Activated T-cell treated with anti-CD3 and anti-CD28 coated beads for 1 hour (primary cell): Measurements from ENCODE around the gene FLCN.
"Not testable (repeated sequence)": the region's sequence is repeated elsewhere in the genome, so short reads cannot be mapped to it uniquely, and the experiment has no call there.

Source experiments
- DNase-seq: peaks from one replicate; pipeline ENCODE4 v3.0.0-alpha.2; 2020; ENCODE audit warnings: low read depth

Gene FLCN, protein sequence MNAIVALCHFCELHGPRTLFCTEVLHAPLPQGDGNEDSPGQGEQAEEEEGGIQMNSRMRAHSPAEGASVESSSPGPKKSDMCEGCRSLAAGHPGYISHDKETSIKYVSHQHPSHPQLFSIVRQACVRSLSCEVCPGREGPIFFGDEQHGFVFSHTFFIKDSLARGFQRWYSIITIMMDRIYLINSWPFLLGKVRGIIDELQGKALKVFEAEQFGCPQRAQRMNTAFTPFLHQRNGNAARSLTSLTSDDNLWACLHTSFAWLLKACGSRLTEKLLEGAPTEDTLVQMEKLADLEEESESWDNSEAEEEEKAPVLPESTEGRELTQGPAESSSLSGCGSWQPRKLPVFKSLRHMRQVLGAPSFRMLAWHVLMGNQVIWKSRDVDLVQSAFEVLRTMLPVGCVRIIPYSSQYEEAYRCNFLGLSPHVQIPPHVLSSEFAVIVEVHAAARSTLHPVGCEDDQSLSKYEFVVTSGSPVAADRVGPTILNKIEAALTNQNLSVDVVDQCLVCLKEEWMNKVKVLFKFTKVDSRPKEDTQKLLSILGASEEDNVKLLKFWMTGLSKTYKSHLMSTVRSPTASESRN

DNA sequence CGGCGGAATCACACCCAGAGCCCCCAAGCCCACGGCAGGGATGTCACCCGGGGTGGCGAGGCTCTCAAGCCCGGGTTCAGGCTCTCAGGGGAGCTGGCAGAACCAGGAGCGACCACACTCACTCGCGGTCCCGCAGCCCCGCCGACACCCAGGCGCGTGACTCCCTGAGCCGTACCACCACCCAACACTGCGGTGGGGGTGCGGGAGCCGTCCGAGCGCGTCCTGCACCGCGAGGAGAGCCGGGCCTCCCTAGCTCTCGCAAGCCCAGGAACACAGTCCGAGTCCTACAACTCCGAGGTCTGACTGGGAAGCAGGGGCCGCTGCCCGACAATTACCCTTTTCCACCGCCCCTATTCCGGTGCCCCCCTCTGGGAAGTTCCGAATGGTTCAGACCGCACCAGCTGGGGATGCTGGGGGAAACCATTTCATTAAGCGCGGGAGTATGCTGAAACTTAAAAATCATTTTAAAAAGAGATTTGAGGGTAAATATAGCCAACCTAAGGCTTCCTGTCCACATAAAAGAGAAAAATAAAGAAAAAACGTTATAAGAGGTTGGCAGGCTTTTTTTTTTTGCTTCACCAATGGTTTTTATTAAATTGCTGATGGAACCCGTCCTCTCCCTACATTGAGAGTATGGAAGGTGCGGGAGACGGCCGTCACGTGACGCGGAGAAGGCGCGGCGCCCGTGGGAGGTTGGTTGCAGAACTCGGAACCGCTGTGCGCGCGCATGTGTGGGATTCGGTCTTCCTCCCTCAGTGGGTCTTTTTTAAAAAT, at the start of gene FLCN:
TSS of gene FLCN (minus strand) at position 143 of the 774 bp plus-strand sequence. CDS start 9,031 bp downstream, outside the sequence.
- peak; percentile 85 for DNase-seq

DNA sequence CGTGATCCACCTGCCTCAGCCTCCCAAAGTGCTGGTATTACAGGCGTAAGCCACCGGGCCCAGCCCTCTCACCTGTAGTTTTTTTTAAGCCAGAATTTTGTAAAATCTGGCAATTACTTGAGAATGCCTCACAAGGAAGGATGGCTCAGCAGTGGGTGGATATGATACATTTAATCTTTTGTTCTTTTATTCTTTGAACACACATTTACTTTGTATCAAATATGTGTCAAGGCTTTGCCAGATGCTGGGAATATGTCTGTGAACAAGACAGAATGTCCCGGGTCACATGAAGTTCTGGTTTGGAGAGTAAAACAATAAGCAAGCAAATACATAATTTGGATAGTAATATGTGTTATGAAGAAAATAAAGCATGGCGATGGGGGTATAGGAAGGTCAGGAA, 49.0 kb upstream of the FLCN start:
- no peak for DNase-seq

DNA sequence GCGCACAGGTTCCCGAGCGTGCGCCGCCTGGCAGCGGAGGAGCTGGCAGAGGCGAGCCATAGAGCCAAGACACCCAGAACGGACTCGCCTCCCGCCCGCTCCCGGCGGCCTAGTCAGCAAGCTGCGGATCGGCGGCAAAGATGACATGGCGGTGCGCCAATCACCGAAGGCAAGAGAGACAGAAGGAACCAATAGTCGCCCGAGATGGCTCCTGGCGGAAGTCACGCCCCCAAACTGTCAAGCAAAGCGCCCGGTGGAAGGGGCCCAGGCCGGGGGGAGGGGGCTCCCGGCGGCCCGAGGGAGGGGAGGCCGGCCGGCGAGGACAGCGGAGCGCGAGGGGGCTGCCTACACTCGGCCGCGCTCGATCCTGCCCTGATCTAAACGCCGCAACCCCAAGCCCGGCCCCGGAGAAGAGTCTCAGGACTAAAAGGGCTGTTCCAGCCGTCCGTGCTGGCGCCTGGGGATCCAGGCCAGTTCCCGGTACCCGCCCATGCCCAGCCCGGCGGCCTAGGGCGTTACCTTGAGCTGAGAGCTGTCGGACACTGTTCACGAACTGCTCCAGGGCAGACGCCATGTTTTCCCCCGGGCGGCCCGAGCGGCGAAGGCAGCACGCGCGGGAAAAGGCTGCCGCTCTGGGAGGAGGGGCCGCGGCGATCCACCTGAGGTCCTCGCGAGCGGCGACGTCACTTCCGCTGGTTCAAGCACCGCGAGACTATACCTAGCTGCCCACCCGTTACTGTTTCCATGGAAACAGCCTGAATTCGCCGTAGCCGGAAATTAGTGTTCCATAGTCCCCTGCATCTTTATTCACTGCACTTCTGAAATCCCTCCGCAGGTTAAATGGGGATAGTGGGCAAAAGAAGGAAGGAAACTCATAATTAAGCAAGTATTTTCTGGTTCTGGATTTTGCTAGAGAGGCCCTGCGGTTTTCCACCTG, 43.9 kb upstream of the FLCN start, which contains the start of gene COPS3:
TSS of gene COPS3 (minus strand) at position 634 of the 937 bp plus-strand sequence. CDS start at position 574, 60 bp downstream.
- DNase-seq, result peak; percentile 93

DNA sequence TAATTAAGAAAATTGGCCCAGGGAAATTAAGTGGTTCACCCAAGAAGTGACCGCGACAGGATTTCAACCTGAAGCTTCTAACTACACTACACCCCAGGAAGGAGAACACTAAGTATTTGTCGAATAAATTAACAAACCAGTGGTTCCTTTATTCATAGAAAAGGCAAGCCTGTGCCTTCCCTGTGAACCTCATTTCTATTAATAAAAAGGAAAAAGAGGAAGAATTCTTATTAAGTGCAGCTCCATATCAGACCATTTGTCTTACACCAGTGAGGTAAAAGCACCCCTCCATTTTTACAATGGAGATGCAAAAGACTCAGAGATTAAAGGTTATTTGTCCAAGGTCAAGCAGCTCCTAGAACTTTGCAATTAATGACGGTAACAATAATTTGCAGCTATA, 42.3 kb upstream of the FLCN start:
- DNase-seq, result no peak

DNA sequence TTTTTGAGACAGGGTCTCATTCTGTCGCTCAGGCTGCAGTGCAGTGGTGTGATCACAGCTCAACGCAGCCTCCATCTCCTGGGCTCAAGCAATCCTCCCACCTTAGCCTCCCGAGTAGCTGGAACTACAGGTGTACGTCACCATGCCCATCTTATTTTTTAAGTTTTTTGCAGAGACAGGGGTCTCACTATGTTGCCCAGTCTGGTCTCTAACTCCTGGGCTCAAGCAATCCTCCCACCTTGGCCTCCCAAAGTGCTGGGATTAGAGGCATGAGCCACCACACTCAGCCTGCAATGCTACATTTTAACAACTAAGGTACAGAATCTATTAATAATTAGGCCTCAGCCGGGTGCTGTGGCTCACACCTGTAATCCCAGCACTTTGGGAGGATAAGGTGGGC, 40.5 kb upstream of the FLCN start:
- not testable (repeated sequence) for DNase-seq

DNA sequence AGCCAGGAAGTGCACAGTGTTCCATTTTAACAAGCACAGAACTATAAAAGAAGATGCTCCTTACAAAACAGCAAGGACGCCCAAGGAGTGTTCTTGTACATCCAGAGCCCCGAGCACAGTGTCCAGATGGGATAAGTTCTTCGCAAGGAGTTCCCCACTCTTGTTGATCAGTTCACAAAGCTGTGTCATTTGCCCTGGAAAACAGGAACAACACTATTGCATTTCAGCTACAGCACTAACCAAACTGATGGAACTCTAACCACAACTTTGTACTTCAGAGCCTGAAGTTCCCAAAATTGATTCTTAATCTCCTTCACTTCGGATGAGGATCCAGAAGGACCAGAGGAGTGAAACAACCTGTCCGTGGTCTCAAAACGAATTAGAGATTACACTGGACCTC, 39.0 kb upstream of the FLCN start:
- DNase-seq, result no peak

DNA sequence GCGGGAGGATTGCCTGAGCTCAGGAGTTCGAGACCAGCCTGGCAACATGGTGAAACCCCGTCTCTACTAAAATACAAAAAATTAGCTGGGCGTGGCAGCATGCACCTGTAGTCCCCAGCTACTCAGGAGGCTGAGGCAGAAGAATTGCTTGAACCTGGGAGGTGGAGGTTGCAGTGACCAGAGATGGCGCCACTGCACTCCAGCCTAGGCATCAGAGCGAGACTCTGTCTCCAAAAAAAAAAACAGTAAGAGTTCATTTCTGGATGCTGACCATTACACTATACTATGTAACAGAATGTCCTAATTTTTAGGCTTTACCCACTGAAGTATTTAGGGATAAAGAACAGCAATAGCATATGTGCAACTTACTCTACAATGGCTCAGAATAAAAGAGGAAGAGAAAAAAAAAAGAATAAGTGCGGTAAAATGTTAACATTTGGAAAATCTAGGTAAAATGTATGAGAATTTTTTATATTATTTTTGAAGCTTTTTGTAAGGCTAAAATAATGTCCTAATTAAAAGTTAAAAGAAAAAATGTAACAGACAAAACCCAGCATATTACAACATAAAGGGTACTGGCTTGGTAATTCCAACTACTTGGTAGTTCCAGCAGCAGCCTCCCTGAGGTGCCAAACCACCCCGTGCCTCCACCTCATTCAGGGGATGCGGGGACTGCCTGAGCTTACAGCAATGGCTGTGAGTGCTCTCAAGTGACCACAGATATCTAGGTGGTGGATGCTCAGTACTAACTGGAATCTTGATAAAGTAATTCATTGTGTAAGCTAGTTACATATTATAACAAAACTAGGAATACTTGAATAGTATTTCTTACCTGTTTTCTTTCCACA, 33.2 kb upstream of the FLCN start:
- no peak for DNase-seq

DNA sequence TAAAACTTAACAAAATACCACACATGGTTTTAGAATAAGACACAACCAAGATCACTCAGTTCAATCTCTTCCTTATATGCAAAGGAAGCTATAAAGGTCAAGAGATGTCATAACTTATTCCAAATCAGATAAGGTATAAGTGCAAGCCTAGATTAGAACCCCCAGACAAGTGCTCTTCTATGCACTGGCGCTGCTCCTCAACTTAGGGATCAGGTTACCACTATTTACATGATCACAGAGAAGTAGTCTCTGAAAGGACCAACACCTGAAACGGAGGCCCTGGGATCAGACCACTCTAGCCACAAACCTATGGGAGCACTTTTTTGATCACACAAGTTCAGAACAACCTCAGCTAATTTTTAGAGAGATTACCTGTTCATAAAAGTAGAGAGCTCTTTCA, 27.5 kb upstream of the FLCN start:
- DNase-seq, result no peak

DNA sequence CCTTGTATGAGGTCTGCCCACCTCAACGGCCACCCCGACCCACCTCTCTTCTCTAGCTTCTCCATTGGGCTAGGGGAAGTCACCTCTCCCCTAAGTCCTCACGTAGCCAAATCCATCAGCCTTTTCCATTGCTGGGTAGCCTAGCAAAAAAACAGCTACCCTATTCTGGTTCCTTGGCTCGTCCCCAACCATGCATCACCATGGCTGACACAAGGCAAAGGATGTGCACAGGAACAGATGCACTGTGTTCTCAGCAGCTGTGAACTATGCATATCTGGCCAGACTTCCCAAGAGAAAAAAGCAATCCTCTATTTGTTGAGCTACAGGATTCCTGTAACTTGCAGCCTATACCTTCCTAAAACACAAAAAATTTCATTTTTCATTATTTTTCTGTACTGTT, 22.0 kb upstream of the FLCN start:
- no peak for DNase-seq

DNA sequence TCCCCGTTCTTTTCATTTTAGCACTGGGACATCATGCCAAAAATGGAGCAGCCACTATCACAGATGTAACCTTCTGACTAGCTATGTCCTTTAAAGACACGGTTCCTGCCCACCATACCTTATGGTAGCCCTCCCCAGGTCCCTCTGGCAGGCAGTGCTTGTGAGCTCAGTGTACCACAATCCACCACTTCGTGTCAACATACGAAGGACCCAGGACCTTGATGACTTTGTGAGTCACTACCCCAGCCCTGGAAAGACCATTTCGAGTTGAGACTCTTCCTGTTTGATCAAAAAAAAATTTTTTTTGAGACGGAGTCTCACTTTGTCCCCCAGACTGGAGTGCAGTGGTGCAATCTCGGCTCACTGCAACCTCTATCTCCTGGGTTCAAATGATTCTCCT, 21.0 kb upstream of the FLCN start:
- no peak for DNase-seq

DNA sequence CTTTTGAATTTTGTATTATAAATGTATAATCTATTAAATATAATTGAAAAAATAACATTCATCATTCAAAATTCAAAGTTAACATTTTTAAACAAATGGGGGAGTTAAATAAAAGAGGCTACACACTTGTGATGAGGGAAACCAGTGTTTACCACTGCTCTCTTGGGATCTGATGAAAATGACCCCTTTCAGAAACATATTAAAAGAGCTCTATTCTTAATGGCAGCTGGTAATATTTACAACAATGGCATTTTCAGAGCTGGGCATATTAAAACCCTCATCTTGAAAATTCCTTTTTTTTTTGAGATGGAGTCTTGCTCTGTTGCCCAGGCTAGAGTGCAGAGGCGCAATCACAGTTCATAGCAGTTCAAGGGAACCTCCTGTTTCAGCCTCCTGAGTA, 19.3 kb upstream of the FLCN start:
- no peak for DNase-seq

DNA sequence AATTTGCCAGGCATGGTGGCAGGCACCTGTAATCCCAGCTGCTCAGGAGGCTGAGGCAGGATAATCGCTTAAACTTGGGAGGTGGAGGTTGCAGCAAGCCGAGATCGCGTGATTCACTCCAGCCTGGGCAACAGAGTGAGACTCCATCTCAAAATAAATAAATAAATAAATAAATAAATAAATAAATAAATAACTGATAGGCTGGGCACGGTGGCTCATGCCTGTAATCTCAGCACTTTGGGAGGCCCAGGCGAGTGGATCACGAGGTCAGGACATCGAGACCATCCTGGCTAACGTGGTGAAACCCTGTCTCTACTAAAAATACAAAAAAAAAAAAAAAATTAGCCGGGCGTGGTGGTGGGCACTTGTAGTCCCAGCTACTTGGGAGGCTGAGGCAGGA, 18.7 kb upstream of the FLCN start:
- not testable (repeated sequence) for DNase-seq

DNA sequence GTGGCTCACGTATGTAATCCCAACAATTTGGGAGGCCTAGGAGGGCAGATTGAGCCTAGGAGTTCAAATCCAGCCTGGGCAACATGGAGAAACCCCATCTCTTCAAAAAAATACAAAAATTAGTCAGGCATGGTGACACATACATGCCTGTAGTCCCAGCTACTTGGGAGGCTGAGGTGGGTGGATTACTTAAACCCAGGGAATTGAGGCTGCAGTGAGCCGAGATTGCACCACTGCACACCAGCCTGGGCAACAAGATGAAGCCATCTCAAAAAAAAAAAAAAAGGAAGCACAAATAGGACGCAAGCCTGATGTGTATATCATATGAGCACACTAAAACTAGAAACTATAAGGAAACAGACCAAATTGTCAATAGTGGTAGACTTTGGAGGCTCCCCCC, 17.1 kb upstream of the FLCN start:
- DNase-seq, result no peak

DNA sequence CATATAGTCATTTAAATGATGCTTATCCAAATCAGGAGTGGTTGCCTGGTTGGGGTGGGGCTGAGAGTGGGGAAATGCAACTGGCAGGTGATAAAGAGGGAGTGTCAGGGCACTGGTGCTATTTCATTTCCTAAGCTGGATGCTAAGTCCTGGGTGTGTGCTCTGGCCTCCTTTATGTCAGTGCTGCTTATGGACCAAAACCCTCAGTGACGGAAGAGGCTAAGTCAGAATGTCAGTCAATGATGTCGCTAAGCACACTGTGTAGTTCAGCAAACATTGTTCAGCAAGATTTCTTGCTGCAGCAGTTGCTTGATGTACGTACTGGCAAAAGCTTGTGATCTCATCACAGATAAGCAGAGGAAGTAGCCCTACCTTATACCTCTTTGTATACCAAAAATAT, 16.4 kb upstream of the FLCN start:
- no peak for DNase-seq

DNA sequence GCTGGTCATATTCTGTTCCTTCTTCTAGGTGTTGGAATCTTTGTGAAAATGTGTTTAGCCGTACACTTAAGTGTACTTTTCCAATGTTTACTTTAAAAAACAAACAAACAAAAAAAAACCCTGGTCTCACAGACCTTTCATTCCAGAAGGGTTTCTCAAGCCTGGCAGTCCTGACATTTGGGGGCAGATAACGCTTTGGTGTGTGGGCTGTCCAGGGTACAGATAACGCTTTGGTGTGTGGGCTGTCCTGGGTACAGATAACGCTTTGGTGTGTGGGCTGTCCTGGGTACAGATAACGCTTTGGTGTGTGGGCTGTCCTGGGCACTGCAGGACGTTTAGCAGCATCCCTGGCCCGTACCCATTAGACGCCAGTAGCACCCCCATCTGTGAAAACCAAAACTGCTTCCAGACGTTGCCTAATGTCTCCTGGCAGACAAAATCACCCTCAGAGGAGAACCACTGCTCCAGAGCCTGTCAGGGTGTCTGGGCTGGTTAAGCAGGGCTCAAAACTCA, 15.2 kb upstream of the FLCN start:
- no peak for DNase-seq

DNA sequence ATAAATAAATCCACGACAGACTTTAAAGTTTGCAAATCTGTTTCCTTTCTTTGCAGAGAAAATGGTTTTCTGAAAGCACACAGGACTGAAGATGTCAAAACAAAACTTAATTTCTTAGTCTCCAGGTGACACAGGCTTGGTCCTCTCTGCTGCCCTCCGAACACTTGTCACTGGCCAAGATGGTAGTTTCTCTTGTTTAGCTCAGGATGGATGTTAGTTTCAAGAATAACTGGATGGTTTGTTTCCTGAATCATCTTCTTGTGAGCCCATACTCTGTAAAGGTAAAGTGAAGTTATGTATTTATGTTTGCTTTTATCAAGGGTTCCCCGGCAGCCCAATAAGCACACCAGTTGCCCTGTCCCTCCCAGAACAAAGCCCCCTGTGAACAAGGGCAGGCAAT, 9.9 kb upstream of the FLCN start:
- no peak for DNase-seq

DNA sequence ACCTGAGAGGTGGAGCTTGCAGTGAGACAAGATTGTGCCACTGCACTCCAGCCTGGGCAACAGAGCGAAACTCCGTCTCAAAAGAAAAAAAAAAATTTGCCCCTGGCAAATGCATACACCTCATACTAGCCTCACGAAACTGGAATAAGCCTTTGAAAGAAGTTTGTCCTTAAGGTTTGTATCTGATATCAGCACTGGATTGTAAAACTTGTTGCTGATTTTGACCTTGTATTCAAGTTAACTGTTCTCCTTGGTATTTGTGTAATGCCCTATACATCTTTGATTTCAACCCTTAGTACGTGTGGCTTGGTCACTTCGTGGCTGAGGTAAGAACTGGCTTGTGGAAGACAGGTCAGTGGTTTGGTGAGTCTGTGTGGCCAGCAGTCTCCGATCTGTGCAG, 6.2 kb upstream of the FLCN start:
- DNase-seq, result no peak

DNA sequence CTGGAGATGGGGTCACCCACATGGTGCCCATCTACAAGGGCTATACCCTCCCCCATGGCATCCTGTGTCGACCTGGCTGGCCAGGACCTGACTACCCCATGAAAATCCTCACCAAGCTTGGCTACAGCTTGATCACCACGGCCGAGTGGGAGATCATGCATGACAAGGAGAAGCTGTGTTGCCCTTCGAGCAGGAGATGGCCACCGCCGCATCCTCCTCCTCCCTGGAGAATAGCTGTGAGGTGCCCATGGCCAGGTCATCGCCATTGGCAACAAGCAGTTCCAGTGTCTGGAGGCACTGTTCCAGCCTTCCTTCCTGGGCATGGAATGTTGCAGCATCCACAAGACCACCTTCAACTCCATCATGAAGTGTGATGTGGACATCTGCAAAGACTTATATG, 5.3 kb upstream of the FLCN start:
- no peak for DNase-seq

DNA sequence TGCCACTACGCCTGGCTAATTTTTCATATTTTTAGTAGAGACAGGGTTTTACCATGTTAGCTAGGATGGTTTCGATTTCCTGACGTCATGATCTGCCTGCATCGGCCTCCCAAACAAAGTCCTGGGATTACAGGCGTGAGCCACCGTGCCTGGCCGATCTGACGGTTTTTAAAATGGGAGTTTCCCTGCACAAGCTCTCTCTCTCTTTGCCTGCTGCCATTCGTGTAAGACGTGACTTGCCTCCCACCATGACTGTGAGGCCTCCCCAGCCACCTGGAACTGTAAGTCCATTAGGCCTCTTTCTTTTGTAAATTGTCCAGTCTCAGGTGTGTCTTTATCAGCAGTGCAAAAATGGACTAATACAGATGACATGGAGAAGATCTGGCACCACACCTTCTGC, 4.7 kb upstream of the FLCN start:
- DNase-seq, result no peak

DNA sequence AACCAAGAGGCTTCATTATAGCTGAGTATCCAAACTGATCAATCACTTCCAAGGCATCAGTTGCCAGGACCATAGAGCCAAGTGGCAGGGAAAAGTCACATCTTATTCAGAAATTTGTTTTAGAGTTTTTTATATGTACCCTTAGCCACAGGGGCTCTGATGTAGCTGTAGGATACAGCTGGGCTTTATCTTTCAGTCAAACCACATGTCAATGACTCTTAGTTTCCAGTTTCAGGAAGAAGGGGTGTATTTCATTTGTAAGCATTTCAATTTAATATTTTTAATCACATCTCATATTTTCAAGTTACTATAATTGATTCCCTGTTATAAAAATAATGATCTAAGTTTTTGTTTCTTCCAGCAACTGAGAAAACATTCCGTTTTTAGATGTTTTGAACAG, 2.9 kb upstream of the FLCN start:
- no peak for DNase-seq
